Kidney (tissue), 14 donors: ENCODE measurements around the gene DENND5B. TPM values are rescaled to one million over a fixed set of nuclear protein-coding genes. Genes with fewer than 3 reads are reported as not detected.

Source experiments
- DNase-seq, 5 donors: peaks; one replicate each; pipeline ENCODE4 v3.0.0-alpha.2; 2013 to 2020
- FAIRE-seq: peaks from 2 replicates; lab custom pipeline; 2012; peaks lifted over from hg19 to GRCh38; lab: Jason Lieb, UNC
- H3K27ac ChIP-seq, 2 donors: one replicate each; pipeline ENCODE4 v1.7.0; 2013; ENCODE audit warnings: low read depth in 2 of 2, low read length in 2 of 2, inconsistent platforms in 1 of 2
- H3K27me3 ChIP-seq: one replicate; pipeline ENCODE4 v1.7.1; 2013; ENCODE audit warnings: low read length, inconsistent platforms; ENCODE audit not compliant: control insufficient read depth, insufficient read depth
- H3K36me3 ChIP-seq, 3 donors: one replicate each; pipeline versions ENCODE4 v1.7.0 to v1.7.1; 2013; ENCODE audit warnings: low read length in 3 of 3, control low read depth in 1 of 3, inconsistent platforms in 1 of 3; ENCODE audit not compliant: insufficient read depth in 3 of 3, control insufficient read depth in 2 of 3
- H3K4me1 ChIP-seq, 3 donors: one replicate each; pipeline versions ENCODE4 v1.7.0 to v1.7.1; 2013; ENCODE audit warnings: low read length in 3 of 3, inconsistent platforms in 1 of 3, low read depth in 1 of 3; ENCODE audit not compliant: control insufficient read depth in 2 of 3, insufficient read depth in 2 of 3
- H3K4me3 ChIP-seq, 3 donors: one replicate each; pipeline versions ENCODE4 v1.7.0 to v1.8.1; 2013; ENCODE audit warnings: low read length in 3 of 3, control low read depth in 1 of 3, inconsistent platforms in 1 of 3
- H3K9ac ChIP-seq, 3 donors: one replicate each; pipeline versions ENCODE4 v1.7.0 to v1.7.1; 2013; ENCODE audit warnings: low read length in 3 of 3, control low read depth in 1 of 3, inconsistent platforms in 1 of 3
- H3K9me3 ChIP-seq, 3 donors: one replicate each; pipeline versions ENCODE4 v1.7.0 to v1.7.1; 2013; ENCODE audit warnings: low read length in 3 of 3, control low read depth in 1 of 3, inconsistent platforms in 1 of 3; ENCODE audit not compliant: control insufficient read depth in 2 of 3, insufficient read depth in 1 of 3
- CTCF ChIP-seq: IDR thresholded peaks from 3 replicates; pipeline ENCODE4 v1.5.1; 2012; ENCODE audit warnings: mild to moderate bottlenecking, moderate library complexity, borderline replicate concordance; ENCODE audit not compliant: insufficient read depth; ENCODE audit errors: extremely low read depth
- intact Hi-C: fragments of 100-400 bp; cut with DNase I; formaldehyde crosslinking; loops from one replicate; pipeline ENCODE4 v1.11.1; 2022
- polyA plus RNA-seq: library from polyadenylated mRNA; stranded (reverse); fragments of 350-450 nt; fragmentation: Illumina TruSeq; extraction: RNeasy Lipid Tissue Mini Kit (QIAGEN cat#74804); gene quantifications from one replicate; pipeline ENCODE4 v1.2.3, GENCODE V29; 2014; ENCODE audit warnings: low read depth, low replicate concordance; ENCODE audit not compliant: insufficient read depth
- total RNA-seq: library from RNA; stranded (reverse); fragmentation: NEBNext Ultra II Directional; extraction: Animal tissue kit (Norgen Biotek cat#: 25700); gene quantifications from one replicate; pipeline ENCODE4 v1.2.1, GENCODE V29; 2021
- donor health status: control.
- donor health status: control.
- donor health status: control.
- donor health status: control.
- donor health status: control.
- donor health status: DM: yes; HTN: yes; CAD: no.
- donor health status: Normal renal cell carcinoma (clear cell type).

DENND5B gene
- total and polyA plus RNA-seq, 2 donors from 2014 or later = 2.9 to 14.1 TPM

- H3K9me3 ChIP-seq = no peaks in the 10 kb centered on the region
- intact Hi-C loops = no loop called here
- H3K27ac ChIP-seq = no peak overlapping the region
- H3K36me3 ChIP-seq = no peaks in the 10 kb centered on the region
- H3K4me1 ChIP-seq = peaks cover 0 to 4% (median 3%) of the 10 kb centered on the region in 3 donors
- no peak for FAIRE-seq
- DNase-seq = peak in 3 of 5 donors; percentile 43 to 93 (median 93)
- TF ChIP-seq CTCF = no peak
- no peak overlapping the region for H3K9ac ChIP-seq
- no peaks in the 10 kb centered on the region for H3K27me3 ChIP-seq
- no peak overlapping the region for H3K4me3 ChIP-seq
These were observed 98.9 kb downstream of the DENND5B start for GRCh38 chr12:31491841-31492598.

- Histone ChIP-seq H3K9ac (no peak overlapping the region), H3K4me3 (no peak overlapping the region), H3K27ac (no peak overlapping the region), H3K4me1 (peaks cover 0 to 4% (median 3%) of the 10 kb centered on the region in 3 donors), H3K9me3 (no peaks in the 10 kb centered on the region), H3K27me3 (no peaks in the 10 kb centered on the region), H3K36me3 (no peaks in the 10 kb centered on the region)
- peak in 2 of 5 donors; percentile 51 for DNase-seq
- no peak for TF ChIP-seq CTCF
- intact Hi-C loops = no loop called here
- FAIRE-seq = no peak
These were observed 99.6 kb downstream of the DENND5B start for GRCh38 chr12:31491241-31491794.

GRCh38 chr12:31488737-31489338, 102.1 kb downstream of the DENND5B start:
- intact Hi-C loops = no loop called here
- Histone ChIP-seq H3K36me3 (no peaks in the 10 kb centered on the region), H3K27ac (no peak overlapping the region), H3K9ac (no peak overlapping the region), H3K27me3 (no peaks in the 10 kb centered on the region), H3K4me1 (peaks cover 0 to 4% (median 3%) of the 10 kb centered on the region in 3 donors), H3K9me3 (no peaks in the 10 kb centered on the region), H3K4me3 (no peak overlapping the region)
- DNase-seq = no peak
- FAIRE-seq = no peak
- no peak for TF ChIP-seq CTCF
